ENCODE measurements around the gene IQSEC2. TPM values are rescaled to one million over a fixed set of nuclear protein-coding genes. Genes with fewer than 3 reads are reported as not detected.

Gene IQSEC2
- total and polyA plus RNA-seq, 2 of the 8 experiments (the other 6 are each of a cell fraction or from before 2014, with no cell fraction given) = 6.1 to 54.9 TPM

GRCh38 chrX:53223068-53223693 lies 58.2 kb downstream of the IQSEC2 start:
- H2BK12ac ChIP-seq (ENCODE audit: low read depth, low read length) = no peak overlapping the region
- H3K4me1 ChIP-seq (replicated peaks in 1 of 4; ENCODE audit: control insufficient read depth in 3 of 4, insufficient read depth in 4 of 4, low read length in 3 of 4) = peaks cover 0 to 3% (median 1%) of the 10 kb centered on the region in 4 experiments; a peak in 4 of 7 replicates
- H3K9ac ChIP-seq (replicated peaks in 1 of 4; ENCODE audit: extremely low read depth in 1 of 4, low read depth in 3 of 4, low read length in 3 of 4) = no peak overlapping the region; a peak in 1 of 7 replicates
- no peaks in the 10 kb centered on the region; the same call in 1 of the 2 replicates for H3K23me2 ChIP-seq (ENCODE audit: low read depth, low read length)
- H4K20me1 ChIP-seq (replicated peaks in 1 of 2; ENCODE audit: control insufficient read depth in 1 of 2, insufficient read depth in 2 of 2, low read length in 2 of 2) = peaks cover 5 to 14% of the 10 kb centered on the region in 2 experiments
- no peak overlapping the region; the same call in 1 of the 2 replicates for H3K27ac ChIP-seq (ENCODE audit: low read depth, low read length)
- no peak overlapping the region for H3K56ac ChIP-seq (replicated peaks; ENCODE audit: insufficient read length, low read depth, low read length)
- no peak overlapping the region for H3K14ac ChIP-seq (ENCODE audit: insufficient read length)
- peak overlapping the region; percentile 81 to 100 (median 90); a peak in 7 of 8 replicates for H3K4me3 ChIP-seq (ENCODE audit: extremely low read depth in 1 of 4, insufficient read depth in 2 of 4, low read depth in 3 of 4, low read length in 4 of 4)
- H3K23ac ChIP-seq (ENCODE audit: insufficient read length) = no peak overlapping the region
- ChIA-PET CTCF (ENCODE audit: partially characterized antibody) (interaction anchor here (1.0 to 1.7 kb wide), 4 partner anchors 11 to 222 kb away, joined by 3 to 4 read pairs (median 3); no protein-coding TSS in a partner anchor), POLR2A (ENCODE audit: partially characterized antibody) (interaction anchor here (1.0 to 1.3 kb wide), 2 partner anchors 30 to 32 kb away, joined by 3 to 4 read pairs; no protein-coding TSS in a partner anchor)
- no peak overlapping the region for H3K4ac ChIP-seq (replicated peaks; ENCODE audit: insufficient read length, low read depth, low read length)
- no peak overlapping the region for H4K91ac ChIP-seq (replicated peaks; ENCODE audit: insufficient read length, low read length)
- H3K79me2 ChIP-seq (ENCODE audit: control insufficient read depth in 1 of 2, insufficient read depth in 2 of 2, low read length in 2 of 2) = peaks cover 25 to 43% of the 10 kb centered on the region in 2 experiments
- no peaks in the 10 kb centered on the region; the same call in none of the 2 replicates for H3K79me1 ChIP-seq (ENCODE audit: low read depth, low read length)
- peak overlapping the region; percentile 73 to 89 for H3K4me2 ChIP-seq (ENCODE audit: insufficient read depth in 1 of 2, low read depth in 2 of 2, low read length in 2 of 2)
- no peak overlapping the region for H3K18ac ChIP-seq (ENCODE audit: extremely low read depth, low read length)
- H2BK5ac ChIP-seq (ENCODE audit: low read depth, low read length) = no peak overlapping the region
- no peak overlapping the region for H2BK20ac ChIP-seq (ENCODE audit: low read length)
- DNase-seq (ENCODE audit: low read depth in 1 of 2, low spot score in 2 of 2) (no peak), FAIRE-seq (no peak)
- H2BK120ac ChIP-seq (replicated peaks; ENCODE audit: low read depth, low read length) = no peak overlapping the region
- H3K36me3 ChIP-seq (ENCODE audit: control insufficient read depth in 2 of 4, insufficient read depth in 4 of 4, low read length in 3 of 4) = peaks cover 6 to 30% (median 16%) of the 10 kb centered on the region in 4 experiments; a peak in 6 of 8 replicates
- no peak overlapping the region for H2AK5ac ChIP-seq (ENCODE audit: low read depth, low read length)
- no peaks in the 10 kb centered on the region for H3K27me3 ChIP-seq (replicated peaks in 1 of 4; ENCODE audit: control insufficient read depth in 3 of 4, extremely low read depth in 1 of 4, insufficient read depth in 3 of 4, low read length in 3 of 4)
- no peak overlapping the region for H4K8ac ChIP-seq (ENCODE audit: extremely low read depth, insufficient read depth, low read length)
- H4K5ac ChIP-seq (ENCODE audit: insufficient read length, low read depth, low read length) = no peak overlapping the region
- 88% methylated on average over 1 of the region's 2 CpGs; no CpG with 5 or more reads in 1 of the 2 experiments for WGBS, 2 experiments (ENCODE audit: extremely low coverage in 1 of 2, insufficient coverage in 1 of 2, insufficient read length in 1 of 2, insufficient replicate concordance in 2 of 2, low coverage in 1 of 2, low lambda C conversion rate in 2 of 2, missing lambda C conversion rate in 1 of 2)
- H3K9me3 ChIP-seq (ENCODE audit: insufficient read depth in 2 of 2, low read depth in 1 of 2, low read length in 1 of 2) = no peaks in the 10 kb centered on the region
- TF ChIP-seq RAD21 (IDR thresholded peaks at IDR 0.05 in 1 of 2, conservative IDR thresholded peaks at IDR 0.05 in 1 of 2; ENCODE audit: low read depth in 2 of 2, low read length in 2 of 2) (peak in 1 of 2 experiments; percentile 19; a peak in 1 of 4 replicates), KDM4A (IDR thresholded peaks at IDR 0.05; ENCODE audit: low read depth, low read length, severe bottlenecking) (no peak), FOSL1 (IDR thresholded peaks at IDR 0.05; ENCODE audit: insufficient read depth, low read depth, low read length) (no peak), CREB1 (IDR thresholded peaks at IDR 0.05) (no peak), POLR2A (IDR thresholded peaks at IDR 0.05; ENCODE audit: control extremely low read depth in 1 of 2, low read depth in 2 of 2, low read length in 2 of 2) (no peak)
- TF ChIP-seq, protein P1, sequence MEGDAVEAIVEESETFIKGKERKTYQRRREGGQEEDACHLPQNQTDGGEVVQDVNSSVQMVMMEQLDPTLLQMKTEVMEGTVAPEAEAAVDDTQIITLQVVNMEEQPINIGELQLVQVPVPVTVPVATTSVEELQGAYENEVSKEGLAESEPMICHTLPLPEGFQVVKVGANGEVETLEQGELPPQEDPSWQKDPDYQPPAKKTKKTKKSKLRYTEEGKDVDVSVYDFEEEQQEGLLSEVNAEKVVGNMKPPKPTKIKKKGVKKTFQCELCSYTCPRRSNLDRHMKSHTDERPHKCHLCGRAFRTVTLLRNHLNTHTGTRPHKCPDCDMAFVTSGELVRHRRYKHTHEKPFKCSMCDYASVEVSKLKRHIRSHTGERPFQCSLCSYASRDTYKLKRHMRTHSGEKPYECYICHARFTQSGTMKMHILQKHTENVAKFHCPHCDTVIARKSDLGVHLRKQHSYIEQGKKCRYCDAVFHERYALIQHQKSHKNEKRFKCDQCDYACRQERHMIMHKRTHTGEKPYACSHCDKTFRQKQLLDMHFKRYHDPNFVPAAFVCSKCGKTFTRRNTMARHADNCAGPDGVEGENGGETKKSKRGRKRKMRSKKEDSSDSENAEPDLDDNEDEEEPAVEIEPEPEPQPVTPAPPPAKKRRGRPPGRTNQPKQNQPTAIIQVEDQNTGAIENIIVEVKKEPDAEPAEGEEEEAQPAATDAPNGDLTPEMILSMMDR (IDR thresholded peaks at IDR 0.05; ENCODE audit: control extremely low read depth in 1 of 3, insufficient read depth in 1 of 3, low read depth in 1 of 3, low read length in 3 of 3) = peak in 1 of 3 experiments; percentile 22; a peak in 1 of 4 replicates
- H2AFZ ChIP-seq (ENCODE audit: low read length) = no peak overlapping the region
- no peak overlapping the region for H2BK15ac ChIP-seq (ENCODE audit: low read length)

Measured in H1 (cell line).